Endothelial cell of umbilical vein (primary cell): ENCODE measurements around the gene GREB1. TPM values are rescaled to one million over a fixed set of nuclear protein-coding genes. Genes with fewer than 3 reads are reported as not detected.

Source experiments
- BruUV-seq: library from RNA; stranded (reverse); fragments of 400-500 nt; replicated peaks from 2 replicates; lab custom pipeline; 2021; lab: Mats Ljungman, UMichigan
- CTCF ChIA-PET: fragments of 300-600, 350-600 bp; sonication (Branson Sonifier 250); formaldehyde crosslinking; loops from one replicate; lab custom pipeline; 2021; ENCODE audit warnings: antibody characterized with exemption, inconsistent platforms; lab: Charles Lee
- POLR2A ChIA-PET: fragments of 300-600, 350-600 bp; sonication (Branson Sonifier 250); formaldehyde crosslinking; loops from one replicate; lab custom pipeline; 2021; ENCODE audit warnings: antibody characterized with exemption, inconsistent platforms; lab: Charles Lee
- DNase-seq: peaks from one replicate; pipeline ENCODE4 v3.0.0-alpha.2; 2011; ENCODE audit warnings: low read depth, low spot score
- FAIRE-seq: peaks from 2 replicates; lab custom pipeline; 2011; peaks lifted over from hg19 to GRCh38; lab: Jason Lieb, UNC
- H2AFZ ChIP-seq: 2 replicates; pipeline ENCODE4 v1.6.0; 2012; ENCODE audit warnings: low read depth, low read length, control low read depth, inconsistent platforms
- H3K27ac ChIP-seq: 2 replicates; pipeline ENCODE4 v1.5.1; 2011; ENCODE audit warnings: low read depth, mild to moderate bottlenecking, control low read depth, low read length, moderate library complexity; ENCODE audit not compliant: insufficient read depth
- H3K27me3 ChIP-seq, 2 experiments: 2 replicates each; pipeline versions ENCODE4 v1.6.0 to v1.6.1; 2011; ENCODE audit warnings: low read length in 2 of 2, mixed read lengths in 1 of 2; ENCODE audit not compliant: control insufficient read depth in 2 of 2, insufficient read depth in 2 of 2
- H3K36me3 ChIP-seq, 2 experiments: 2 replicates in 1 of 2; 3 replicates in 1 of 2; pipeline ENCODE4 v1.5.1; 2011; ENCODE audit warnings: low read length in 2 of 2, mild to moderate bottlenecking in 1 of 2, moderate library complexity in 1 of 2; ENCODE audit not compliant: control insufficient read depth in 2 of 2, insufficient read depth in 2 of 2; ENCODE audit errors: extremely low read depth in 1 of 2
- H3K4me1 ChIP-seq: 3 replicates; pipeline ENCODE4 v1.5.1; 2011; ENCODE audit warnings: mild to moderate bottlenecking, low read length; ENCODE audit not compliant: control insufficient read depth, insufficient read depth; ENCODE audit errors: extremely low read depth
- H3K4me2 ChIP-seq: 2 replicates; pipeline ENCODE4 v1.6.1; 2011; ENCODE audit warnings: low read length, control low read depth, mixed read lengths; ENCODE audit not compliant: insufficient read depth
- H3K4me3 ChIP-seq, 3 experiments: fragments of 200-600 bp in 1 of 3; sonication (generic), shearing (Covaris generic) in 1 of 3; replicated peaks in 1 of 3; 2 replicates each; pipeline ENCODE4 v1.5.1; 2011 to 2016; ENCODE audit warnings: control low read depth in 3 of 3, low read length in 3 of 3, mild to moderate bottlenecking in 2 of 3, inconsistent platforms in 1 of 3, low read depth in 1 of 3, moderate library complexity in 1 of 3; ENCODE audit not compliant: insufficient read depth in 1 of 3
- H3K79me2 ChIP-seq: 2 replicates; pipeline ENCODE4 v1.6.0; 2012; ENCODE audit warnings: low read length, inconsistent platforms; ENCODE audit not compliant: control insufficient read depth, insufficient read depth
- H3K9ac ChIP-seq: replicated peaks from 2 replicates; pipeline ENCODE3; 2011; ENCODE audit warnings: low read length, control low read depth; ENCODE audit not compliant: insufficient read depth; ENCODE audit errors: extremely low read depth
- H3K9me1 ChIP-seq: replicated peaks from 3 replicates; pipeline ENCODE4 v1.6.0; 2011; ENCODE audit warnings: mild to moderate bottlenecking, low read length; ENCODE audit not compliant: control insufficient read depth, insufficient read depth; ENCODE audit errors: extremely low read depth
- H3K9me3 ChIP-seq: replicated peaks from 2 replicates; pipeline ENCODE4 v1.5.1; 2012; ENCODE audit warnings: low read length, inconsistent platforms; ENCODE audit not compliant: control insufficient read depth, insufficient read depth
- H4K20me1 ChIP-seq: replicated peaks from 2 replicates; pipeline ENCODE3; 2011; ENCODE audit warnings: mild to moderate bottlenecking, low read length; ENCODE audit not compliant: control insufficient read depth, insufficient read depth; ENCODE audit errors: extremely low read depth
- EZH2 ChIP-seq: IDR thresholded peaks from 2 replicates; pipeline ENCODE4 v1.6.1; 2012; ENCODE audit warnings: borderline replicate concordance, low read depth, mild to moderate bottlenecking, moderate library complexity, low read length, inconsistent platforms; ENCODE audit not compliant: severe bottlenecking
- FOS ChIP-seq: IDR thresholded peaks from 2 replicates; pipeline ENCODE4 v1.6.1; 2011; ENCODE audit warnings: mild to moderate bottlenecking, low read length, moderate library complexity, borderline replicate concordance; ENCODE audit not compliant: insufficient read depth
- GATA2 ChIP-seq: IDR thresholded peaks from 2 replicates; pipeline ENCODE4 v1.7.0; 2011; ENCODE audit warnings: low read depth, mild to moderate bottlenecking, moderate library complexity, mixed read lengths, low read length; ENCODE audit not compliant: insufficient read length, insufficient read depth
- JUN ChIP-seq: IDR thresholded peaks from 2 replicates; pipeline ENCODE4 v1.6.1; 2011; ENCODE audit warnings: borderline replicate concordance, low read depth; ENCODE audit not compliant: insufficient read length, insufficient read depth
- MYC ChIP-seq: IDR thresholded peaks from one replicate; pipeline ENCODE4 v1.6.1; 2011; ENCODE audit warnings: mild to moderate bottlenecking, low read depth, low read length
- POLR2A ChIP-seq: IDR thresholded peaks from 2 replicates; pipeline ENCODE4 v1.6.1; 2012; ENCODE audit warnings: low read depth, mild to moderate bottlenecking, control low read depth, low read length
- POLR2AphosphoS5 ChIP-seq: IDR thresholded peaks from 2 replicates; pipeline ENCODE4 v1.6.1; 2012; ENCODE audit warnings: low read depth, mild to moderate bottlenecking, control low read depth, low read length, moderate library complexity; ENCODE audit not compliant: insufficient read depth
- dilution Hi-C: fragments of 300-500 bp; cut with MboI; formaldehyde crosslinking; loops from one replicate; pipeline ENCODE4 v1.15.0; 2019; ENCODE audit warnings: low sequenced_read_pairs; ENCODE audit not compliant: extremely low pct_ligation_motif_present
- intact Hi-C: fragments of 100-400 bp; cut with micrococcal nuclease; formaldehyde crosslinking; loops from one replicate; pipeline ENCODE4 v1.10.0; 2022
- polyA plus RNA-seq, 4 experiments: library from polyadenylated mRNA; depleted of rRNA in 3 of 4; stranded (reverse) in 3 of 4; unstranded in 1 of 4; fragments of >200 nt; gene quantifications; 2 replicates each; pipeline versions ENCODE4 v1.2.1 to v1.2.3, GENCODE V29; 2011 to 2012; ENCODE audit warnings: missing spikeins in 1 of 4
- total RNA-seq: library from RNA; stranded (reverse); gene quantifications from 2 replicates; pipeline ENCODE4 v1.2.3, GENCODE V29; 2021
- TF ChIP-seq, protein P1 (sequence below), 2 donors: IDR thresholded peaks; 1 replicate in 1 of 2; 2 replicates in 1 of 2; pipeline ENCODE4 v1.5.1; 2011; ENCODE audit warnings: low read length in 2 of 2, mild to moderate bottlenecking in 2 of 2, moderate library complexity in 2 of 2, control low read depth in 1 of 2, inconsistent platforms in 1 of 2, low read depth in 1 of 2; ENCODE audit not compliant: insufficient read depth in 1 of 2; ENCODE audit errors: extremely low read depth in 1 of 2
- TF ChIP-seq, protein P2 (sequence below): IDR thresholded peaks from 2 replicates; pipeline ENCODE4 v1.6.1; 2011; ENCODE audit not compliant: insufficient read depth, insufficient read length

Gene GREB1
- total and polyA plus RNA-seq, 2 donors (not counting 3 experiments of a cell fraction or from before 2014, with no cell fraction given) = 0.17 to 0.58 TPM

DNA sequence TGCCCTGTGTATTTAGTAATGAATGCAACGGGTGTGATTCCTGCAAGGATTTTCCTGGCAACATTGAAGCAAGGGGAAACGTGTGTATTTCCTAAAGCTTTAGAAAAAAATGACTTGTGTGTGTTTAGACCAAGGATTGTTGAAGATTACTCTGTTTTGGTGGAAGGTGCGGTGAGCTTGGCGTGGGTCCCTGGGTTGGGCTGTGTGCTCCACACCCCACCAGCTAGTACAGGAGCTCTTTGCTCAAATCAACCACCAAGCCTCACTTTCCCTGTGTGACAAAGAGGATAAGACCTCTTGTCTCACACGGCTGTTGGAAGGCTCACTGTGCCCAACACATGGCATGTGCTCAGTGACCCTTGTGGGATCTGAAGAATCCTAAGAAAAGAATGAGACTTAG is 21.4 kb upstream of the GREB1 start:
- Histone ChIP-seq H3K36me3 (no peaks in the 10 kb centered on the region), H3K27ac (no peak overlapping the region), H3K79me2 (no peaks in the 10 kb centered on the region), H3K27me3 (no peaks in the 10 kb centered on the region), H3K9me3 (no peaks in the 10 kb centered on the region), H3K4me3 (no peak overlapping the region), H4K20me1 (no peaks in the 10 kb centered on the region), H3K4me1 (no peaks in the 10 kb centered on the region), H3K9me1 (no peaks in the 10 kb centered on the region), H2AFZ (no peak overlapping the region), H3K9ac (no peak overlapping the region), H3K4me2 (no peak overlapping the region)
- dilution Hi-C loops (no loop called here), intact Hi-C loops (no loop called here)
- BruUV-seq = no TSS peak
- DNase-seq (no peak), FAIRE-seq (no peak)
- TF ChIP-seq EZH2 (no peak), GATA2 (no peak), MYC (no peak), POLR2A (no peak), POLR2AphosphoS5 (no peak), JUN (no peak), FOS (no peak)
- TF ChIP-seq, protein P1, sequence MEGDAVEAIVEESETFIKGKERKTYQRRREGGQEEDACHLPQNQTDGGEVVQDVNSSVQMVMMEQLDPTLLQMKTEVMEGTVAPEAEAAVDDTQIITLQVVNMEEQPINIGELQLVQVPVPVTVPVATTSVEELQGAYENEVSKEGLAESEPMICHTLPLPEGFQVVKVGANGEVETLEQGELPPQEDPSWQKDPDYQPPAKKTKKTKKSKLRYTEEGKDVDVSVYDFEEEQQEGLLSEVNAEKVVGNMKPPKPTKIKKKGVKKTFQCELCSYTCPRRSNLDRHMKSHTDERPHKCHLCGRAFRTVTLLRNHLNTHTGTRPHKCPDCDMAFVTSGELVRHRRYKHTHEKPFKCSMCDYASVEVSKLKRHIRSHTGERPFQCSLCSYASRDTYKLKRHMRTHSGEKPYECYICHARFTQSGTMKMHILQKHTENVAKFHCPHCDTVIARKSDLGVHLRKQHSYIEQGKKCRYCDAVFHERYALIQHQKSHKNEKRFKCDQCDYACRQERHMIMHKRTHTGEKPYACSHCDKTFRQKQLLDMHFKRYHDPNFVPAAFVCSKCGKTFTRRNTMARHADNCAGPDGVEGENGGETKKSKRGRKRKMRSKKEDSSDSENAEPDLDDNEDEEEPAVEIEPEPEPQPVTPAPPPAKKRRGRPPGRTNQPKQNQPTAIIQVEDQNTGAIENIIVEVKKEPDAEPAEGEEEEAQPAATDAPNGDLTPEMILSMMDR (IDR thresholded peaks at IDR 0.05; ENCODE audit: extremely low read depth in 1 of 2, insufficient read depth in 1 of 2, low read depth in 1 of 2, low read length in 2 of 2) = no peak
- TF ChIP-seq, protein P2, sequence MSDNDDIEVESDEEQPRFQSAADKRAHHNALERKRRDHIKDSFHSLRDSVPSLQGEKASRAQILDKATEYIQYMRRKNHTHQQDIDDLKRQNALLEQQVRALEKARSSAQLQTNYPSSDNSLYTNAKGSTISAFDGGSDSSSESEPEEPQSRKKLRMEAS = no peak
- ChIA-PET POLR2A (no interaction called here), CTCF (interaction anchor here (1.7 kb wide), 1 partner anchor 35 kb away, joined by 5 read pairs; no protein-coding TSS in a partner anchor)
